GM12872 (cell line): ENCODE results near the gene GATAD2B.

Experiments
- CTCF ChIP-seq: IDR thresholded peaks from 3 replicates; pipeline ENCODE4 v1.5.1; 2011; ENCODE audit warnings: low read depth, mild to moderate bottlenecking, low read length, moderate library complexity; ENCODE audit not compliant: insufficient read depth

The GATAD2B gene

GRCh38 chr1:153922972-153923925 is at the start of gene GATAD2B:
Gene GATAD2B, minus strand, starts transcription at chr1:153922972. Its CDS starts 94,625 bp downstream, at chr1:153828347.
- TF ChIP-seq CTCF = no peak

GRCh38 chr1:153970346-153970745 is 47.6 kb upstream of the GATAD2B start:
- no peak for TF ChIP-seq CTCF

GRCh38 chr1:153968972-153969371 is 46.2 kb upstream of the GATAD2B start:
- TF ChIP-seq CTCF = no peak

- no peak for TF ChIP-seq CTCF
Measured at GRCh38 chr1:153968408-153968807, 45.6 kb upstream of the GATAD2B start.

GRCh38 chr1:153968000-153968363 is 45.2 kb upstream of the GATAD2B start:
- TF ChIP-seq CTCF = no peak

- peak; percentile 56 for TF ChIP-seq CTCF
Measured at GRCh38 chr1:153967107-153967999, 44.6 kb upstream of the GATAD2B start, which contains the start of gene CREB3L4. Gene CREB3L4, plus strand, starts transcription at chr1:153967902. Its CDS starts 624 bp downstream, at chr1:153968526.

- no peak for TF ChIP-seq CTCF
Measured at GRCh38 chr1:153963850-153964331, 41.1 kb upstream of the GATAD2B start.
